ENCODE measurements around the gene HMGCL. TPM values are rescaled to one million over a fixed set of nuclear protein-coding genes. Genes with fewer than 3 reads are reported as not detected.
A peak's percentile ranks its signal among the peaks of the same experiment; 100 is the strongest.
"Not testable (repeated sequence)": the region's sequence is repeated elsewhere in the genome, so short reads cannot be mapped to it uniquely, and the experiment has no call there.

HMGCL gene
- total RNA-seq, 6 donors from 2014 or later = 27.5 to 53.3 (median 36.5) TPM

DNA sequence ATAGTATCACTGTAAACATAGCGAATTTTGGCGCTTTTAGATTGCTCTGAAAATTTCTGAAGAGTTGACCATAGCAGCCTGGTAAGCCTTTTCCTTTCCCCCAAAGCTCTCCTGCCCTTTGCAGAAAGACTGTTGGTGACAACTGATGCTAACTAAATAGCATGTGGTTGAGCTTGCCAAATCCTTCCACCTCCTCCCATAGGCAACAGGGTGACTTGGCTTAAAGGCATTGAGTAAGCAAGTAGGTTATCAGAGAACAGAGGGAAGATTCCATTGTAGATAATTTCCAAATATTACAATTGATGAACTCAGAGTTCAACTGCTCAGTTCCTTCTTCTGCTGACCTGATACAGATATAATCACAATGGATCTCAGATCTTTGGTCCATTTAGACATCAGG is 19.9 kb upstream of the HMGCL start:
- no peaks in the 10 kb centered on the region for H3K27me3 ChIP-seq
- no peak overlapping the region for H3K4me3 ChIP-seq
- H3K4me1 ChIP-seq = no peaks in the 10 kb centered on the region
- TF ChIP-seq, protein P1, sequence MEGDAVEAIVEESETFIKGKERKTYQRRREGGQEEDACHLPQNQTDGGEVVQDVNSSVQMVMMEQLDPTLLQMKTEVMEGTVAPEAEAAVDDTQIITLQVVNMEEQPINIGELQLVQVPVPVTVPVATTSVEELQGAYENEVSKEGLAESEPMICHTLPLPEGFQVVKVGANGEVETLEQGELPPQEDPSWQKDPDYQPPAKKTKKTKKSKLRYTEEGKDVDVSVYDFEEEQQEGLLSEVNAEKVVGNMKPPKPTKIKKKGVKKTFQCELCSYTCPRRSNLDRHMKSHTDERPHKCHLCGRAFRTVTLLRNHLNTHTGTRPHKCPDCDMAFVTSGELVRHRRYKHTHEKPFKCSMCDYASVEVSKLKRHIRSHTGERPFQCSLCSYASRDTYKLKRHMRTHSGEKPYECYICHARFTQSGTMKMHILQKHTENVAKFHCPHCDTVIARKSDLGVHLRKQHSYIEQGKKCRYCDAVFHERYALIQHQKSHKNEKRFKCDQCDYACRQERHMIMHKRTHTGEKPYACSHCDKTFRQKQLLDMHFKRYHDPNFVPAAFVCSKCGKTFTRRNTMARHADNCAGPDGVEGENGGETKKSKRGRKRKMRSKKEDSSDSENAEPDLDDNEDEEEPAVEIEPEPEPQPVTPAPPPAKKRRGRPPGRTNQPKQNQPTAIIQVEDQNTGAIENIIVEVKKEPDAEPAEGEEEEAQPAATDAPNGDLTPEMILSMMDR (IDR thresholded peaks at IDR 0.05) = no peak
- no peak for TF ChIP-seq POLR2A (IDR thresholded peaks at IDR 0.05)
- DNase-seq (no peak), ATAC-seq (ENCODE audit: low FRiP score in 2 of 2) (no peak)
- no peak overlapping the region for H3K27ac ChIP-seq
- peaks cover 8 to 45% (median 27%) of the 10 kb centered on the region in 4 donors for H3K36me3 ChIP-seq
- peaks cover 0 to 3% (median 0%) of the 10 kb centered on the region in 4 donors for H3K9me3 ChIP-seq
- 94 to 97% methylated on average over 2 of the region's 2 CpGs for WGBS, 2 donors

DNA sequence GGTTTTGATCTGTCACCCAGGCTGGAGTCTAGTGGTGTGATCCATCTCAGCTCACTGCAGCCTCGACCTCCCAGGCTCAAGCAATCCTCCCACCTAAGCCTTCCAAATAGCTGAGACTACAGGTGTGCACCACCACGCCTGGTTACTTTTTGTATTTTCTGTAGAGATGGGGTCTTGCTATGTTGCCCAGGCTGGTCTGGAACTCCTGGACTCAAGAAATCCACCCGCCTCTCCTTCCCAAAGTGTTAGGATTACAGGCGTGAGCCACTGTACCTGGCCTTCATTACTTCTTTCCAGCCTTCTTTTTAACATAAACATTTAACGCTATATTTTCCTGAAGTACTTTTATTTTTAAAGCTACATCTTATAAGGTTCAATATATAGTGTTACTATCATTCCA is 18.4 kb upstream of the HMGCL start:
- WGBS, 2 donors = 88 to 96% methylated on average over 5 of the region's 5 CpGs
- TF ChIP-seq, protein P1 (IDR thresholded peaks at IDR 0.05) = no peak
- Histone ChIP-seq H3K4me3 (no peak overlapping the region), H3K36me3 (peaks cover 8 to 34% (median 26%) of the 10 kb centered on the region in 4 donors), H3K27me3 (no peaks in the 10 kb centered on the region), H3K9me3 (peaks cover 0 to 3% (median 0%) of the 10 kb centered on the region in 4 donors), H3K4me1 (peaks cover 0 to 4% (median 2%) of the 10 kb centered on the region in 4 donors), H3K27ac (no peak overlapping the region)
- no peak for ATAC-seq (ENCODE audit: low FRiP score in 2 of 2)
- no peak for DNase-seq

DNA sequence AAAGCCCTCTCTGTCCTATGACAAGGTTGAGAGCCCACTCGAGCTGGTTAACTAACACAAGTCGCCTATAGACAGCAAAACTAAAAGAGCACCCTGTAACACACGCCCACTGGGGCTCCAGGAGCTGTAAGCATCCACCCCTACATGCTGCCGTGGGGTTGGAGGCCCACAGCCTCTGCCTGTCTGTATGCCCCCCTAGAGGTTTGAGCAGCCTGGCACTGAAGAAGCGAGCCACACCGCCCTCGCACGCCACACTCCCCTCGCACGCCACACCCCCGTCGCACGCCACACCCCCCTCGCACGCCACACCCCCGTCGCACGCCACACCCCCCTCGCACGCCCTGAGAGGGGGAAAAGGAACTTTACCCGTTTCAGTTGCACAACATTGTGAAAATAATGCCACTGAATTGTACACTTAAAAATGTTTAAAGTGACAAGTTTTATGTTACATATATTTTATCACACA is 13.2 kb upstream of the HMGCL start:
- 0% methylated on average over 3 to 16 of the region's 21 CpGs for WGBS, 2 donors
- peak overlapping the region in 3 of 4 donors; percentile 26 to 46 (median 39) for H3K4me3 ChIP-seq
- ATAC-seq (ENCODE audit: low FRiP score in 2 of 2) (peak; percentile 94 to 99), DNase-seq (peak; percentile 78 to 94)
- H3K27ac ChIP-seq = no peak overlapping the region
- no peaks in the 10 kb centered on the region for H3K9me3 ChIP-seq
- H3K4me1 ChIP-seq = peaks cover 6 to 15% (median 9%) of the 10 kb centered on the region in 4 donors
- no peak for TF ChIP-seq EP300 (IDR thresholded peaks at IDR 0.05)
- TF ChIP-seq, protein P1 (IDR thresholded peaks at IDR 0.05) = peak in 1 of 6 experiments; percentile 7
- no peaks in the 10 kb centered on the region for H3K36me3 ChIP-seq
- no peaks in the 10 kb centered on the region for H3K27me3 ChIP-seq

- no peaks in the 10 kb centered on the region for H3K36me3 ChIP-seq
- H3K27me3 ChIP-seq = no peaks in the 10 kb centered on the region
- peak in 1 of 2 donors; percentile 46 for ATAC-seq (ENCODE audit: low FRiP score in 2 of 2)
- no peaks in the 10 kb centered on the region for H3K9me3 ChIP-seq
- H3K27ac ChIP-seq = no peak overlapping the region
- H3K4me3 ChIP-seq = peak overlapping the region in 3 of 4 donors; percentile 26 to 46 (median 39)
- peaks cover 6 to 15% (median 9%) of the 10 kb centered on the region in 4 donors for H3K4me1 ChIP-seq
- 11 to 18% methylated on average over 13 of the region's 13 CpGs for WGBS, 2 donors
- TF ChIP-seq, protein P1 (IDR thresholded peaks at IDR 0.05) = no peak
- TF ChIP-seq EP300 (IDR thresholded peaks at IDR 0.05) = no peak
- TF ChIP-seq POLR2A (IDR thresholded peaks at IDR 0.05) = no peak
- no peak for TF ChIP-seq POLR2AphosphoS5 (IDR thresholded peaks at IDR 0.05)
- peak in 1 of 2 donors; percentile 40 for DNase-seq
Observed at GRCh38 chr1:23837908-23838307, 12.7 kb upstream of the HMGCL start.

GRCh38 chr1:23836037-23836436 is 10.8 kb upstream of the HMGCL start:
- H3K36me3 ChIP-seq = no peaks in the 10 kb centered on the region
- 62 to 69% methylated on average over 3 of the region's 3 CpGs for WGBS, 2 donors

GRCh38 chr1:23834156-23834555 is 8.9 kb upstream of the HMGCL start:
- not testable (repeated sequence) for H3K9me3 ChIP-seq; ATAC-seq (ENCODE audit: low FRiP score in 2 of 2); H3K36me3 ChIP-seq; DNase-seq; H3K27ac ChIP-seq; H3K4me3 ChIP-seq; H3K27me3 ChIP-seq
- 85% methylated on average over 6 of the region's 6 CpGs for WGBS, 2 donors
- peaks cover 6 to 15% (median 9%) of the 10 kb centered on the region in 4 donors for H3K4me1 ChIP-seq

More at GRCh38 chr1:23836037-23836436, 10.8 kb upstream of the HMGCL start:
- TF ChIP-seq, protein P1 (IDR thresholded peaks at IDR 0.05) = no peak
- no peak for TF ChIP-seq POLR2A (IDR thresholded peaks at IDR 0.05)
- TF ChIP-seq POLR2AphosphoS5 (IDR thresholded peaks at IDR 0.05) = no peak
- no peak for TF ChIP-seq EP300 (IDR thresholded peaks at IDR 0.05)
- Histone ChIP-seq H3K27ac (no peak overlapping the region), H3K9me3 (no peaks in the 10 kb centered on the region), H3K4me1 (peaks cover 6 to 15% (median 9%) of the 10 kb centered on the region in 4 donors), H3K4me3 (no peak overlapping the region), H3K27me3 (no peaks in the 10 kb centered on the region)
- DNase-seq (no peak), ATAC-seq (ENCODE audit: low FRiP score in 2 of 2) (no peak)
